Loucy (cell line): Measurements from ENCODE around the gene MRTFB.

Experiments
- EZH2phosphoT487 ChIP-seq: fragments of 200-600 bp; IDR thresholded peaks from 2 replicates; pipeline ENCODE4 v1.6.1; 2018; ENCODE audit warnings: antibody characterized with exemption, mild to moderate bottlenecking, moderate library complexity, borderline replicate concordance
- TF ChIP-seq, protein P1 (sequence below): fragments of 200-600 bp; sonication (generic); conservative IDR thresholded peaks from 2 replicates; pipeline ENCODE4 v1.5.1; 2014; ENCODE audit warnings: mild to moderate bottlenecking, antibody characterized with exemption, low read length

DNA sequence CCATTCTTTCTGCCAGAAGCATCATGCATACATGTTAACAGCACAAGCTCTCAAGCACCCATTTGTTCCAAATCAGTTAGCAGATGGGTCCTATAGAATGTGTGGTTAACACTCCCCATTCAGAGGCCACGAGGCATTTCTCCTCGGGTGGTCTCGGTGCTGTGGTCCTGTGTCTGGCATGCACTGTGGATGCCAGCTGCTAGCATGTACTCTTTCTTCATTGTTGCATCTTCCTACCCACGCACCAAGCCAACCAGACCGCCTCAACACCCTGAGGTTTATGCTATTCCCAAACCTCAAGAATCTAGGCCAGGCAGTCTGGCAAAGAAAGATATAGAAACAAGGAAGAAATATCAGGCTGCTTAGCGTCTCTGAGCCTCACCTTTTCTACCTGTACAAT lies 27.8 kb upstream of the MRTFB start:
- TF ChIP-seq, protein P1, sequence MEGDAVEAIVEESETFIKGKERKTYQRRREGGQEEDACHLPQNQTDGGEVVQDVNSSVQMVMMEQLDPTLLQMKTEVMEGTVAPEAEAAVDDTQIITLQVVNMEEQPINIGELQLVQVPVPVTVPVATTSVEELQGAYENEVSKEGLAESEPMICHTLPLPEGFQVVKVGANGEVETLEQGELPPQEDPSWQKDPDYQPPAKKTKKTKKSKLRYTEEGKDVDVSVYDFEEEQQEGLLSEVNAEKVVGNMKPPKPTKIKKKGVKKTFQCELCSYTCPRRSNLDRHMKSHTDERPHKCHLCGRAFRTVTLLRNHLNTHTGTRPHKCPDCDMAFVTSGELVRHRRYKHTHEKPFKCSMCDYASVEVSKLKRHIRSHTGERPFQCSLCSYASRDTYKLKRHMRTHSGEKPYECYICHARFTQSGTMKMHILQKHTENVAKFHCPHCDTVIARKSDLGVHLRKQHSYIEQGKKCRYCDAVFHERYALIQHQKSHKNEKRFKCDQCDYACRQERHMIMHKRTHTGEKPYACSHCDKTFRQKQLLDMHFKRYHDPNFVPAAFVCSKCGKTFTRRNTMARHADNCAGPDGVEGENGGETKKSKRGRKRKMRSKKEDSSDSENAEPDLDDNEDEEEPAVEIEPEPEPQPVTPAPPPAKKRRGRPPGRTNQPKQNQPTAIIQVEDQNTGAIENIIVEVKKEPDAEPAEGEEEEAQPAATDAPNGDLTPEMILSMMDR: no peak
- TF ChIP-seq EZH2phosphoT487: no peak
